IPS-18a (cell line): ENCODE measurements around the gene CYREN.
"Not testable (repeated sequence)": the region's sequence is repeated elsewhere in the genome, so short reads cannot be mapped to it uniquely, and the experiment has no call there.

Source experiments
- H3K27ac ChIP-seq: one replicate; pipeline ENCODE4 v1.5.1; 2013; ENCODE audit warnings: low read length
- H3K27me3 ChIP-seq: one replicate; pipeline ENCODE4 v1.6.1; 2013; ENCODE audit warnings: mild to moderate bottlenecking, low read length; ENCODE audit not compliant: control insufficient read depth, insufficient read depth
- H3K36me3 ChIP-seq: one replicate; pipeline ENCODE4 v1.6.1; 2013; ENCODE audit warnings: low read depth, low read length; ENCODE audit not compliant: control insufficient read depth
- H3K4me1 ChIP-seq: one replicate; pipeline ENCODE4 v1.6.1; 2013; ENCODE audit warnings: low read depth, low read length; ENCODE audit not compliant: control insufficient read depth
- H3K4me3 ChIP-seq: one replicate; pipeline ENCODE4 v1.5.1; 2013; ENCODE audit warnings: low read length
- H3K9ac ChIP-seq: one replicate; pipeline ENCODE4 v1.6.1; 2013; ENCODE audit warnings: mild to moderate bottlenecking, low read length, moderate library complexity
- H3K9me3 ChIP-seq: one replicate; pipeline ENCODE4 v1.6.1; 2013; ENCODE audit warnings: low read depth, low read length; ENCODE audit not compliant: control insufficient read depth

Gene CYREN

DNA sequence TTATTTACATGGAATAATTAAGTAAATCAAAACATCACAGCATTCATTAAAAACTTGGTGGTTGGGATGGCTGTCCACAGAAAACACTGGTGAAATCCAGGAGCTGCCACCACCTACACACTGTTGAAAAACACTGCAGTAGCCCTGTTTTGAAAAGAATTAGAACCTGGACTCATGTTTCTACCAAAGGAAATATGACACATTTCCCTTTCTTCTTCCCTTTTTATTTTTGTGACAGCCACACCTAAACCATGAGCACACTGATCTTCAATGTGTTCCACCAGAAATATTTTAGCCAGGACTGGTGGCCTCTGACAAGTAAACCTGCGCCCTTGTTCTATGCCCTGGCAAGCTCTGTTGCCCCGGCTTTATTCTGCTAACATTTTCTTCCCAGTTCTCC lies 19.4 kb downstream of the CYREN start:
- Histone ChIP-seq H3K36me3 (no peaks in the 10 kb centered on the region), H3K27ac (no peak overlapping the region), H3K4me3 (no peak overlapping the region), H3K9me3 (peaks cover 5% of the 10 kb centered on the region), H3K27me3 (no peaks in the 10 kb centered on the region), H3K4me1 (no peaks in the 10 kb centered on the region), H3K9ac (no peak overlapping the region)

DNA sequence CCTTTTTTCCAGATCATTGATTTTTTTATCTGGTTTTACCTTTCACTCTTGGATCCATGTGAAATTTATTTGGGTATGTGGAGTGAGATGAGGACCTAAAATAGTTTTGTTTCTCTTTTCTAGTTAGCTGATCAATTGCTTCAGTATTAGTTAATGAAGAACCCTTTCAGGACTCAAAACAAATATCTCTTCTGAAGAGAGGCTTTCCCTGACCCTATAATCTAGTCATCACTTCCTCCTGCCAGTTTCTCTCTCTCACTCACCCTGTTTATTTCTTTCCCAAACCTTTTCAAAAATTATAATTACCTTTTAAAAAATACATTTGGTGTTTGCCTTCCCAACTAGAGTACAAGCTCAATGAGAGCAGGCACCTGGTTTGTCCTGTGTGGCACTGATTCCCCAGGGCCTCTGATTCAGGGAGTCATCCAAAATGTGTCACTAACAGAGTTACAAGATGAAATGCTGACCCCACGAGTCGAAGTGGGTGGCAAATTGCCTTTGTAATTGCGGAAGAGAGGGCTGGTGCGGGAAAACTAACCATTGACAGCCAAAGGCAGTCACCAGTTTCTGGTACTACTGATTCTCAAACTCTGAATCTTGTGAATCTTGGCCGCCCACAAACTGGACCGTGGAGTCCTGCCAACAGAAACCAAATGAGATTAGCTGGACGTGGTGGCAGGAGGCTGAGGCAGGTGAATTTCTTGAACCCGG lies 20.3 kb downstream of the CYREN start:
- no peak overlapping the region for H3K9ac ChIP-seq
- H3K27me3 ChIP-seq = no peaks in the 10 kb centered on the region
- no peak overlapping the region for H3K4me3 ChIP-seq
- no peaks in the 10 kb centered on the region for H3K36me3 ChIP-seq
- no peaks in the 10 kb centered on the region for H3K4me1 ChIP-seq
- H3K27ac ChIP-seq = no peak overlapping the region
- H3K9me3 ChIP-seq = no peaks in the 10 kb centered on the region

DNA sequence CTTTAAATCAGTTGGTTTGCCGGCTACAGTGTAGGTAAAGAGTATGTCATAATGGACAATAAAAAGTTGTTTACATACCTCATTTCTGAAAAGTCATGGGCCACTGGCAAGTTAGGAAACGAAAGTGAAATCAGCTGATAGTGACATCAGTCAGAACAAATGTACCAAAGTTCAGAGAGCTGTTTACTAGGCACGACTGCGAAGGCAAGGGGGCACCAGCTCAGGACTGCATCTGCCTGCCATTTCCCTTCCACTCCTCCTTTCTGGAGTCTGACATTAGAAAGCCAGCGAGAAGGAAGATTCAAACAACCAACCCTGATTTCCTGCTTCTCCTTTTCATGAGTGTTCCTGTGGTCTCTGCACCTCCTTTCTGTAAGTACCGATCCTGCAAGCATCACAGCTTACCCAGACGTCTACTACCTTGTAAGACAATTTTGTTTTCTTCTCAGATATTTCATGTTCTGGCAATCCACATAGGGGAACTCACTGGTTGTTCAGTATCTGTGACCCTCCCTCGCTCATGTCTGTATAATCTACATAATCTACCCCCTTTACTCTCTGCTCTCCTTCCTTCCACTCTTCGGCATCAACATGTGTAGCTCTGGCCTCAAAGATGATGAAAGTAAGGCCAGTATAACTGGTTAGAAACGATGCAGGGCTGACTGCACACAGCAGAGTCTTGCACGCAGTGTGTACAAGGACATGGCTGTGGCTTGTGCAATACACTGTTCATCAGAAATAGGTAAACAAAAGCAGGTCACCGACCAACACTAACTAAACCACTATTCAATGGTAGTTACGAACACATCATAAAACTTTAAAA lies 22.4 kb downstream of the CYREN start, which contains the start of gene TMEM140:
TMEM140 (plus strand) TSS at position 174 of the 823 bp plus-strand sequence. CDS start 16,370 bp downstream, outside the sequence.
- Histone ChIP-seq H3K4me3 (no peak within 1 kb of the TSS), H3K36me3 (no peaks in the 10 kb centered on the region), H3K27me3 (no peaks in the 10 kb centered on the region), H3K9ac (no peak within 1 kb of the TSS), H3K4me1 (no peaks in the 10 kb centered on the region), H3K9me3 (no peaks in the 10 kb centered on the region), H3K27ac (no peak within 1 kb of the TSS)

DNA sequence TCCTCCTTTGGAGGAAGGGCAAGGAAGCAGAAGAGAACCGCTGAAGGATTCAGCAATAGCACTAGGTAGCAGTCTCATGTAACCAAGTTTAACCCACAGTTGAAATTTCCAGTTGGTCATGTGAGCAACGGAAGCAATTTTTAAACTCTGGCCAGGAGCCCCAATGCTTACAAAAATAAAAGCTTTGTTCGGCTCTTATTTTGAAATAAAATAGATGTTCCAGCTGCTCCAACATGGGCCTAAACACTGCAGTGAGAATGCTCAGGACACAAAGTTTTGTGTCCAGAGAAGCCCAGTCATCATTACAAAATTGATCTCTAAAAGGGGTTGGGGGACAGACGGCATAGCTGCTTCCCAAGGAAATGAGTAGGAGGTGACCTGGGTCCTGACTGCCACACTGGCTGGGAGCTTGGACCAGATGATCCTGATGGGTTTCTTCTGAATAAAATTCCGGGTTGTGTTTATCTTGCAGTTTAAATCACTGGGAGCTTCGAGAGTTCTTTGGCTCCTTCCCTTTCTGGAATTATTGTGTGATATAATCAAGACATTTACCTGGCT lies 23.1 kb downstream of the CYREN start:
- Histone ChIP-seq H3K27ac (no peak overlapping the region), H3K4me1 (no peaks in the 10 kb centered on the region), H3K27me3 (no peaks in the 10 kb centered on the region), H3K9ac (no peak overlapping the region), H3K4me3 (no peak overlapping the region), H3K9me3 (no peaks in the 10 kb centered on the region), H3K36me3 (no peaks in the 10 kb centered on the region)

- no peaks in the 10 kb centered on the region for H3K4me1 ChIP-seq
- no peaks in the 10 kb centered on the region for H3K9me3 ChIP-seq
- no peak overlapping the region for H3K4me3 ChIP-seq
- no peaks in the 10 kb centered on the region for H3K36me3 ChIP-seq
- no peak overlapping the region for H3K9ac ChIP-seq
- H3K27ac ChIP-seq = no peak overlapping the region
- no peaks in the 10 kb centered on the region for H3K27me3 ChIP-seq
These were observed 26.4 kb downstream of the CYREN start for GRCh38 chr7:135143885-135144668.

GRCh38 chr7:135129579-135129978 lies 40.9 kb downstream of the CYREN start:
- H3K36me3 ChIP-seq = no peaks in the 10 kb centered on the region
- no peak overlapping the region for H3K9ac ChIP-seq
- H3K27ac ChIP-seq = no peak overlapping the region
- H3K9me3 ChIP-seq = no peaks in the 10 kb centered on the region
- H3K4me3 ChIP-seq = no peak overlapping the region
- no peaks in the 10 kb centered on the region for H3K27me3 ChIP-seq
- H3K4me1 ChIP-seq = no peaks in the 10 kb centered on the region

DNA sequence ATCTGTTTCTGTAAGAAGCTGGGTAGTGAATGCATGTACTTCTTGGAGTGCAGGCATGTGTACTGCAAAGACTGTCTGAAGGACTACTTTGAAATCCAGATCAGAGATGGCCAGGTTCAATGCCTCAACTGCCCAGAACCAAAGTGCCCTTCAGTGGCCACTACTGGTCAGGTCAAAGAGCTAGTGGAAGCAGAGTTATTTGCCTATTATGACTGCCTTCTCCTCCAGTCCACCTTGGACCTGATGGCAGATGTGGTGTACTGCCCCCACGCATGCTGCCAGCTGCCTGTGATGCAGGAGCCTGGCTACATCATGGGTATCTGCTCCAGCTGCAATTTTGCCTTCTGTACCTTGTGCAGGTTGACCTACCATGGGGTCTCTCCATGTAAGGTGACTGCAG lies 41.6 kb downstream of the CYREN start:
- Histone ChIP-seq H3K27me3 (no peaks in the 10 kb centered on the region), H3K9ac (no peak overlapping the region), H3K36me3 (no peaks in the 10 kb centered on the region), H3K4me3 (no peak overlapping the region), H3K9me3 (no peaks in the 10 kb centered on the region), H3K4me1 (no peaks in the 10 kb centered on the region), H3K27ac (no peak overlapping the region)

- not testable (repeated sequence) for H3K4me1 ChIP-seq, H3K4me3 ChIP-seq, H3K27ac ChIP-seq, H3K9me3 ChIP-seq, H3K9ac ChIP-seq, H3K36me3 ChIP-seq, H3K27me3 ChIP-seq
These were observed 45.9 kb downstream of the CYREN start for GRCh38 chr7:135124631-135125030.

GRCh38 chr7:135121868-135122267 lies 48.6 kb downstream of the CYREN start:
- Histone ChIP-seq H3K9ac (no peak overlapping the region), H3K27ac (no peak overlapping the region), H3K27me3 (no peaks in the 10 kb centered on the region), H3K36me3 (no peaks in the 10 kb centered on the region), H3K9me3 (peaks cover 8% of the 10 kb centered on the region), H3K4me3 (no peak overlapping the region), H3K4me1 (no peaks in the 10 kb centered on the region)

DNA sequence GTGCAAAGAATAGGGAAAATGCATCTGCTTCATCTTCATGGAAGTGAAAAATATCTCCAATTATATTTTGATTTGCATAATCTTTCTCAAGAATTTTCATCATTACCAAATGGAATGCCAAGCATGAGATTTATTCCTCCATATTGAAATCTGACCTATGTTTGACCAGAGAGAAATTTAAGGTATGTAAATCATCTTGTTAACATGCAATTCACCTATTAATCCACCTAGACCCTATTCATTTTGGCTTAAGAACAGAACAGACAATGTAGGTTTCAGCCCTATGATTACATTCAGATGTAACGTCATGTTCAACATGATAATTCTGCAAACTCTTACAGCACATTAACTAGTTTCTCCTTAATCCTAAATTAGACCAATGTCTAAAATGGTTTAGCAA lies 53.4 kb downstream of the CYREN start:
- Histone ChIP-seq H3K9ac (no peak overlapping the region), H3K27ac (no peak overlapping the region), H3K27me3 (no peaks in the 10 kb centered on the region), H3K36me3 (no peaks in the 10 kb centered on the region), H3K4me3 (no peak overlapping the region), H3K4me1 (no peaks in the 10 kb centered on the region), H3K9me3 (peaks cover 8% of the 10 kb centered on the region)
